Gastroesophageal sphincter (tissue), 4 donors: ENCODE measurements around the gene KRT78. TPM values are rescaled to one million over a fixed set of nuclear protein-coding genes. Genes with fewer than 3 reads are reported as not detected.

Source experiments
- ATAC-seq: fragments of 150-250 bp; one replicate; pipeline ENCODE4 v1.9.1; 2016; ENCODE audit warnings: mild to moderate bottlenecking, moderate library complexity
- H3K27ac ChIP-seq, 4 donors: fragments of 200-600 bp; sonication (generic) in 3 of 4; 1 replicate in 3 of 4; 2 replicates in 1 of 4; pipeline ENCODE4 v1.5.1; 2016 to 2019
- H3K27me3 ChIP-seq: fragments of 200-600 bp; sonication (generic); one replicate; pipeline ENCODE4 v1.5.1; 2019
- H3K36me3 ChIP-seq, 2 donors: fragments of 200-600 bp; sonication (generic); one replicate each; pipeline ENCODE4 v1.5.1; 2019; ENCODE audit warnings: control low read depth in 1 of 2
- H3K4me1 ChIP-seq, 3 donors: fragments of 200-600 bp; sonication (generic); 1 replicate in 2 of 3; 2 replicates in 1 of 3; pipeline ENCODE4 v1.5.1; 2016 to 2019; ENCODE audit warnings: control low read depth in 2 of 3
- H3K4me3 ChIP-seq, 2 donors: fragments of 200-600 bp; sonication (generic); one replicate each; pipeline ENCODE4 v1.5.1; 2019; ENCODE audit warnings: mild to moderate bottlenecking in 1 of 2, moderate library complexity in 1 of 2
- H3K9me3 ChIP-seq, 3 donors: fragments of 200-600 bp; sonication (generic); one replicate each; pipeline ENCODE4 v1.5.1; 2017 to 2019; ENCODE audit warnings: control low read depth in 2 of 3
- CTCF ChIP-seq, 4 experiments: fragments of 200-600 bp in 2 of 4; fragments of 450-650 bp in 2 of 4; sonication (generic) in 1 of 4; IDR thresholded peaks; one replicate each; pipeline ENCODE4 v1.5.1; 2017 to 2019; ENCODE audit warnings: antibody characterized with exemption in 4 of 4, mild to moderate bottlenecking in 2 of 4, moderate library complexity in 2 of 4
- EP300 ChIP-seq: sonication (generic); formaldehyde crosslinking; IDR thresholded peaks from one replicate; pipeline ENCODE4 v1.6.1; 2017; ENCODE audit warnings: antibody characterized with exemption, mild to moderate bottlenecking
- POLR2A ChIP-seq, 2 donors: fragments of 450-650 bp; IDR thresholded peaks; one replicate each; pipeline ENCODE4 v1.6.1; 2017; ENCODE audit warnings: antibody characterized with exemption in 2 of 2, mild to moderate bottlenecking in 2 of 2, moderate library complexity in 1 of 2
- POLR2AphosphoS5 ChIP-seq: sonication (generic); formaldehyde crosslinking; IDR thresholded peaks from one replicate; pipeline ENCODE4 v1.6.1; 2017; ENCODE audit warnings: antibody characterized with exemption
- WGBS, 2 donors: methylation state at CpG; one replicate each; pipeline ENCODE4 v1.1.5; 2018; ENCODE audit warnings: low coverage in 1 of 2; 5-methylcytosine and 5-hydroxymethylcytosine counted together
- total RNA-seq, 4 donors: library from RNA; depleted of rRNA; stranded (reverse); fragments of >200 nt; gene quantifications; one replicate each; pipeline ENCODE4 v1.1.0, GENCODE V29; 2016

Gene KRT78
- total RNA-seq, 4 donors from 2014 or later: 0.27 to 9.5 (median 1.5) TPM

GRCh38 chr12:52791271-52792184, 57.3 kb downstream of the KRT78 start:
- WGBS, 2 donors: 91 to 96% methylated on average over 4 to 5 of the region's 12 CpGs
- no peak for ATAC-seq
- Histone ChIP-seq H3K27ac (no peak overlapping the region), H3K4me1 (peaks cover 0 to 10% (median 0%) of the 10 kb centered on the region in 3 donors), H3K27me3 (peaks cover 70% of the 10 kb centered on the region), H3K36me3 (no peaks in the 10 kb centered on the region), H3K9me3 (no peaks in the 10 kb centered on the region), H3K4me3 (no peak overlapping the region)
- no peak for TF ChIP-seq CTCF (IDR thresholded peaks at IDR 0.05)
- no peak for TF ChIP-seq EP300
- no peak for TF ChIP-seq POLR2A (IDR thresholded peaks at IDR 0.05)
- no peak for TF ChIP-seq POLR2AphosphoS5

GRCh38 chr12:52790427-52791270, 58.1 kb downstream of the KRT78 start:
- ATAC-seq: no peak
- Histone ChIP-seq H3K4me1 (peaks cover 0 to 10% (median 0%) of the 10 kb centered on the region in 3 donors), H3K27ac (no peak overlapping the region), H3K36me3 (no peaks in the 10 kb centered on the region), H3K9me3 (no peaks in the 10 kb centered on the region), H3K4me3 (peak overlapping the region in 1 of 2 donors; percentile 6), H3K27me3 (peaks cover 70% of the 10 kb centered on the region)
- WGBS, 2 donors: 33 to 60% methylated on average over 3 to 10 of the region's 19 CpGs
- no peak for TF ChIP-seq POLR2AphosphoS5
- no peak for TF ChIP-seq EP300
- TF ChIP-seq CTCF (IDR thresholded peaks at IDR 0.05): no peak

- Histone ChIP-seq H3K36me3 (no peaks in the 10 kb centered on the region), H3K27me3 (peaks cover 66% of the 10 kb centered on the region), H3K4me3 (peak overlapping the region in 1 of 2 donors; percentile 6), H3K27ac (no peak overlapping the region), H3K9me3 (no peaks in the 10 kb centered on the region), H3K4me1 (peaks cover 0 to 10% (median 0%) of the 10 kb centered on the region in 3 donors)
- WGBS, 2 donors: 47% methylated on average over 6 of the region's 50 CpGs; no CpG with 5 or more reads in 1 of the 2 donors
- no peak for ATAC-seq
- TF ChIP-seq POLR2AphosphoS5 (no peak), POLR2A (IDR thresholded peaks at IDR 0.05) (no peak), CTCF (IDR thresholded peaks at IDR 0.05) (no peak), EP300 (no peak)
Measured at GRCh38 chr12:52789637-52790426, 59.0 kb downstream of the KRT78 start.

GRCh38 chr12:52788876-52789636, 59.7 kb downstream of the KRT78 start:
- Histone ChIP-seq H3K27me3 (peaks cover 65% of the 10 kb centered on the region), H3K9me3 (no peaks in the 10 kb centered on the region), H3K4me1 (peaks cover 0 to 10% (median 0%) of the 10 kb centered on the region in 3 donors), H3K27ac (no peak overlapping the region), H3K4me3 (no peak overlapping the region), H3K36me3 (no peaks in the 10 kb centered on the region)
- 85 to 100% methylated on average over 1 to 4 of the region's 11 CpGs for WGBS, 2 donors
- no peak for TF ChIP-seq EP300
- TF ChIP-seq POLR2AphosphoS5: no peak
- no peak for TF ChIP-seq POLR2A (IDR thresholded peaks at IDR 0.05)
- TF ChIP-seq CTCF (IDR thresholded peaks at IDR 0.05): no peak
- no peak for ATAC-seq
